Right ventricle myocardium inferior (tissue), 1 donor: ENCODE results near the gene MCTP1. TPM values are rescaled to one million over a fixed set of nuclear protein-coding genes. Genes with fewer than 3 reads are reported as not detected.
"Not testable (repeated sequence)": the region's sequence is repeated elsewhere in the genome, so short reads cannot be mapped to it uniquely, and the experiment has no call there.

ENCODE experiments used
- ATAC-seq: fragments of 200-7000 bp; cut with Tn5 transposase; one replicate; pipeline ENCODE4 v1.9.1; 2020; ENCODE audit warnings: mild to moderate bottlenecking, moderate library complexity
- DNase-seq: peaks from one replicate; pipeline ENCODE4 v3.0.0; 2021; ENCODE audit errors: missing footprints
- intact Hi-C: fragments of 100-400 bp; cut with DNase I; formaldehyde crosslinking; loops from one replicate; pipeline ENCODE4 v1.11.0; 2022
- total RNA-seq: library from RNA; stranded (reverse); fragmentation: NEBNext Ultra II Directional; extraction: Animal tissue kit (Norgen Biotek cat#: 25700); gene quantifications from one replicate; pipeline ENCODE4 v1.2.1, GENCODE V29; 2021
- donor health status: DM: no; HTN: yes; CAD: no; lungs with severe emphysema.

The MCTP1 gene
- total RNA-seq, 1 donor from 2014 or later = 8.5 TPM

- DNase-seq (no peak), ATAC-seq (no peak)
- intact Hi-C loops = no loop called here
Measured at GRCh38 chr5:95151694-95152093, 133.2 kb downstream of the MCTP1 start.

GRCh38 chr5:95149387-95149786 lies 135.5 kb downstream of the MCTP1 start:
- intact Hi-C loops = no loop called here
- DNase-seq (peak; percentile 30), ATAC-seq (no peak)

DNA sequence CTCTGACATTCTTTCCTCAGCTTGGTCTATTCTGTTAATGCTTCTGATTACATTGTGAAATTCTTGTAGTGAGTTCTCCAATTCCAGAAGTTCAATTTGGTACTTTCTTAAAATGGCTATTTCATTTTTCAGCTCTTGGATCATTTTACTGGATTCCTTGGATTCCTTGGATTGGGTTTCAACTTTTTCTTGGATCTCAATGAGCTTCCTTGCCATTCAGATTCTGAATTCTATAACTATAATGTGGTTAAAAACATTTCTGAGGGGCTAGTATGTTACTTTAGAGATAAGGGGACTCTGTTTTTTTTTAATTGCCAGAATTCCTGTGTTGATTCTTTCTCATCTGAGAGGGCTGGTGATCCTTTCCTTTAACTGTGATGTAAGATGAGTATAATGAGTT lies 136.4 kb downstream of the MCTP1 start:
- ATAC-seq = no peak
- DNase-seq = no peak
- intact Hi-C loops = no loop called here

GRCh38 chr5:95143858-95144257 lies 141.0 kb downstream of the MCTP1 start:
- ATAC-seq, intact Hi-C loops: not testable (repeated sequence)

GRCh38 chr5:95142145-95142544 lies 142.7 kb downstream of the MCTP1 start:
- intact Hi-C loops = no loop called here
- ATAC-seq = no peak

More at GRCh38 chr5:95143858-95144257, 141.0 kb downstream of the MCTP1 start:
- not testable (repeated sequence) for DNase-seq

DNA sequence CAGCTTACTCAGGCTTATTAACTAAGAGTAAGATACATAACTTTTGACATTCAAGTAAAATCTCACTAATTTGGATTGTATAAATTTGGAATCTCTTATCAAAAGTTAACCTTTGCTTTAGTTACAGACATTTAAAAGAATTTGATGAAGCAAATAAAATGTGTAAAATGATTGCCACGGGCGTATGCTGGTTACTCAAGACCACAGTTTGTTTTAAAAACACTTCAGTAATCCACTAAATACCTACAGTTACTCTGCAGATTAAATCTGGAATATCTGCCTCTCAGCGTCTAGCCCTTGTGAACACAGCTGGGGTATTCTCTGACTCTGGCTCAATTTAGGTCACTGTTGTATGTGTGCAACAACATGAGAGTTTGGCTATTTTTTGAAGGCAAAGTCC lies 143.8 kb downstream of the MCTP1 start:
- no peak for ATAC-seq
- intact Hi-C loops = loop anchor here (2.0 kb wide), 1 partner anchor 70 kb away; no protein-coding TSS in a partner anchor
- DNase-seq = no peak

More at GRCh38 chr5:95142145-95142544, 142.7 kb downstream of the MCTP1 start:
- no peak for DNase-seq

DNA sequence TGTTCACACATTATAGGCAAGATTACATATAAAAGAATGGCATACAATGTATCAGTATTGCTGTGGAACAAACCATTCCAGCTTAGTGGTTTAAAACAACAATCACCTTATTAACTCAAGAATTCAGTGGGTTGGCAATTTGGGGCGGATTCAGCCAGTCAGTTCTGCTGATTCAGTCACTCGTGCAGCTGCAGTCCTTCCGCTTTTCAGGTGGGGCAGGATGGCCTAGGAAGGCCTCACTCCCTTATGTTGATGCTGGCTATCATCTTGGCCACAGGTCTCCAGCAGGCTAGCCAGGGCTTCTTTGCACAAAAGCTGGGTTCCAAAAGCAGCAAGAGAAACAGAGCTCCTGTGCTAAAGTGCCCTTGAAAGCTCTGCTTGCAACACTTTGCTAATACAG lies 150.6 kb downstream of the MCTP1 start:
- DNase-seq (no peak), ATAC-seq (no peak)
- intact Hi-C loops = no loop called here

- intact Hi-C loops = no loop called here
- DNase-seq = no peak
- no peak for ATAC-seq
Measured at GRCh38 chr5:95132096-95132495, 152.8 kb downstream of the MCTP1 start.

- DNase-seq = no peak
- intact Hi-C loops = no loop called here
- no peak for ATAC-seq
Measured at GRCh38 chr5:95130941-95131340, 154.0 kb downstream of the MCTP1 start.

- DNase-seq = no peak
- no peak for ATAC-seq
- intact Hi-C loops = no loop called here
Measured at GRCh38 chr5:95124731-95125130, 160.2 kb downstream of the MCTP1 start.

GRCh38 chr5:95124101-95124500 lies 160.8 kb downstream of the MCTP1 start:
- no peak for ATAC-seq
- DNase-seq = no peak
- intact Hi-C loops = no loop called here

- ATAC-seq = no peak
- DNase-seq = no peak
- intact Hi-C loops = no loop called here
Measured at GRCh38 chr5:95114902-95115301, 170.0 kb downstream of the MCTP1 start.

DNA sequence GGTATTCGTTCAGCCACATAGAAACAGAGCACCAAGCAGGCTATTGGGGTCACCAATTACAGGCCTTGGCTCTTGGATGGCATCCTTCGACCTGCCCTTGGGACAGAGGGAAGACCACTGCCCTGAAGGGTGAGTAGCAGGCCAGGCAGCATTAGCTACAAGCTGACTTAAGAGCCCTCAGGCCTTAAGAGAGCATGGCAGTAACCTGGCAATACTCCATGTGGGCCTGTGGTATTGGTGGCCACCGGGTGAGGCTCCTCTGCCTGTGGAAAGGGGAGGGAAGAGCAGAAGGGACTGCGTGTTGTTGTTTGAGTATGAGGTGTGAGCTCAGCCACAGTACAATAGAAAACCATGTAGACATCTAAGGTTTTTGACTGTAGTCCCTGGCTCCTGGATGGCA lies 170.6 kb downstream of the MCTP1 start:
- ATAC-seq = no peak
- intact Hi-C loops = no loop called here

GRCh38 chr5:95113489-95113888 lies 171.4 kb downstream of the MCTP1 start:
- intact Hi-C loops = no loop called here
- ATAC-seq (no peak), DNase-seq (no peak)

More for the DNA sequence above, 170.6 kb downstream of the MCTP1 start:
- DNase-seq = no peak

DNA sequence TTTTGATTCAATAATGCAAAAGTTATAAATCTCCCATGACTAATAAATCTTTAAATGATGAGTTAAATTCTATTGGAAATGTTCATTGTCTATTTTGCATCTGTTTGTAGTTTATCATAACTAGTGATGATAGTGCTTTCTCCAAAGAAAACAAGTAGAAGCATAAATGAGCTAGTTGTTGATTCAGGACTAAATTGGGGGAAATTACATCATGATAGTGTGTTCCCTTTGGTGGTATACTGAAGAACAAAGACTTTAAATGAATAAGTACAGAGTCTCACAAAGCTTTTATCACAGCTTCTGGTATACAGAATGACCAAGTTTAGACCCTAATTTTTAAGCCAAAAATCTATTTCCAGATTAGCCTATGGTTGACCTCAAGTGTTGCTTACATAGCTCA lies 173.8 kb downstream of the MCTP1 start:
- DNase-seq (no peak), ATAC-seq (no peak)
- intact Hi-C loops = no loop called here

DNA sequence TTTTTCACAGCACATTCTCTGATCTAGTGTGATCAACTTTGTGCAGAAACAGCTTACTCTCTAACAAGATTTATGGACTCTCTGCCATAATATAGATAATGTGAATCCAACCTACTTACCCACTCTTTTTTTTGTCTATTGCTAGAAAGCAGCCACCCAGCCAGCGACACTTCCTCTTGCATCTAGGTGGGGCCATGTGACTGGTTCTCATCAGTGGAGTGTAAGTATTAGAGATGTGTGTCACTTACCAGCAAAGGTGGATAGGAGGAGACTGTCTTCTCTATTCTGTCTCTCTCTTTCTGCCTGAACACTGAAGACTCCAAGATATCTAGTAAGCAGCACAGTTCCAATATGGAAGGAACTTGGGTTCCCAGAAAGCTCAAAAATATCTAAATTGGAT lies 174.8 kb downstream of the MCTP1 start:
- no peak for DNase-seq
- ATAC-seq = no peak
- intact Hi-C loops = no loop called here

- no peak for DNase-seq
- no peak for ATAC-seq
- intact Hi-C loops = no loop called here
Measured at GRCh38 chr5:95107138-95107537, 177.8 kb downstream of the MCTP1 start.

DNA sequence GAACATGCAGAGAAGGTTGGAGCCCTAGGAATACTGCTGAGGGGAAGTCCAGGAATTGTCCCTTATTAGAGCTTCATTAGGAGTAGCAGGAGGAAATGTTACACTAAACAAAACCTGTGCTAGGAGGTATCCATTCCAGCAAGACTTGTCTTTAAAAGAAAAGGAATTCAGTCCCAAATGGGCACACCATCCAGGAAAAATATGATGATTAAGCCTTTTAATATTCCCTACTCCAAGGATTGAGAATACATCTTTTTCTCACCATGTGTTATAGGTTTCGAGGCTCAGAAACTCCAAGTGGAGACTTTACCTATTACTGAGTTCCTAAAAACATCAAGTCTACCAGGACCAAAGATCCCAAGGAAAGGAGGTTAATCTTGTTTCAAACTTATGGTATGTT lies 179.3 kb downstream of the MCTP1 start:
- DNase-seq (no peak), ATAC-seq (no peak)
- intact Hi-C loops = no loop called here

DNA sequence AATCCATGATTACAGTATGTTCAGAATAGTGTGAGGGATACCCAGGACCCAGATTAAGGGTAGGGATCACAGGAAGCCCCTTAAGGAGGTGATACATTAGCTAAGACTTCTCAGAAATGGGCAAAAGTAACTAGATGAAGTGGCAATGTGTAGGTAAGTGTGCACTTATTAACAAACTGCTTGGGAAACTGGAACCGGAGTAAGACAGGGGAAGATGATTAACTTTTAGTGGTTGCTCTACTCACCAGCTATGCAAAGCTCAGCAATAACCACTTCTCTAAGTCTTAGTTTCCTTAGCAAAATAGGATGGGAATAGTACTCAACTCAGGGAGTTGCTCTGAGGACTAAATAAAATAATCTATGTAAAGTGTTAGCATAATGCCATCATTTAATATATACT lies 182.2 kb downstream of the MCTP1 start:
- no peak for DNase-seq
- intact Hi-C loops = no loop called here
- no peak for ATAC-seq

DNA sequence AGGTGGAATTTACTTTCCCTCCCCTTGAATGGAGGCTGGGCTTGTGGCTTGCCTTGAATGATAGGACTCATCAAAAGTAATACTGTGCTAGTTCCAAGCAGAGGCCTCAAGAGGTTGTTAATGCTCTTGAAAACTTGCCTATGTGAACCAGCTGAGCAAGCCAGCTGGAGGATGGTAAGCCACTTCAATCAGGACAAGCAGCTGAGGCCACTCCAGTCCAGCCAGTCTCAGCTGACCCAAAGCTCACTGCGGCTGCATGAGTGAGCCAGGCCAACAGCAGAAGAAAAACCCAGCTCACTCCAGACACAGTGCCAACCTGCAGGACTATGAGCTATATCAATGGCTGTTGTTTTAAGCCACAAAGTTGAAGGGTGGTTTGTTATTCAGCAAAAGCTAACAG lies 182.8 kb downstream of the MCTP1 start:
- no peak for DNase-seq
- no peak for ATAC-seq
- intact Hi-C loops = no loop called here

GRCh38 chr5:95100551-95100950 lies 184.3 kb downstream of the MCTP1 start:
- intact Hi-C loops = no loop called here
- no peak for ATAC-seq
- no peak for DNase-seq

DNA sequence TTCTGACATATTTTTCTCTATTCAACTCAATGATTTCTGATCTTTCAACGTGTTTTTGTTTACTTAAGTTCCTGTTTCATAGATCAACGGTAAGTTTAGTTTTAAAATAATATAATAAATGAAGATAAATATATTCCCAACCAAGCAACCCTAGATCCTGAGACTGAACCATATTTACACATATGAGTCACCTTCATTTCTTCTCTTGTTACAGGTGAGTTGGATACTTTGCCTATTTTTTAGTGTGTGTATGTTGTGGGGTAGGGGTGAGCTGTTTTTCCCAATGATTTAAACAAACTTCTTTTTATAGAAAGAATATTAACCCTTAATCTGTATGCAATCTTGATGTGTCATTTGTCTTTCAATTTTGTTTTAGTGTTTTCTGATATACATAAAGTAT lies 186.9 kb downstream of the MCTP1 start:
- ATAC-seq (no peak), DNase-seq (no peak)
- intact Hi-C loops = no loop called here
